Epithelial cell of proximal tubule (primary cell): Measurements from ENCODE around the gene MAPK8. TPM values are rescaled to one million over a fixed set of nuclear protein-coding genes. Genes with fewer than 3 reads are reported as not detected.
"Not testable (repeated sequence)": the region's sequence is repeated elsewhere in the genome, so short reads cannot be mapped to it uniquely, and the experiment has no call there.

Source experiments
- DNase-seq: peaks from one replicate; pipeline ENCODE4 v3.0.0-alpha.2; 2011; ENCODE audit warnings: low read depth
- H3K4me3 ChIP-seq: 2 replicates; pipeline ENCODE4 v1.5.1; 2011; ENCODE audit warnings: low read depth, mild to moderate bottlenecking, low read length
- total RNA-seq: library from RNA; depleted of rRNA; stranded (reverse); fragments of >200 nt; gene quantifications from 2 replicates; pipeline ENCODE4 v1.2.3, GENCODE V29; 2015
- TF ChIP-seq, protein P1 (sequence below): conservative IDR thresholded peaks from 2 replicates; pipeline ENCODE4 v1.5.1; 2012; ENCODE audit warnings: low read depth, mild to moderate bottlenecking, low read length

Gene MAPK8
- total RNA-seq, 1 donor from 2014 or later = 59.4 TPM

DNA sequence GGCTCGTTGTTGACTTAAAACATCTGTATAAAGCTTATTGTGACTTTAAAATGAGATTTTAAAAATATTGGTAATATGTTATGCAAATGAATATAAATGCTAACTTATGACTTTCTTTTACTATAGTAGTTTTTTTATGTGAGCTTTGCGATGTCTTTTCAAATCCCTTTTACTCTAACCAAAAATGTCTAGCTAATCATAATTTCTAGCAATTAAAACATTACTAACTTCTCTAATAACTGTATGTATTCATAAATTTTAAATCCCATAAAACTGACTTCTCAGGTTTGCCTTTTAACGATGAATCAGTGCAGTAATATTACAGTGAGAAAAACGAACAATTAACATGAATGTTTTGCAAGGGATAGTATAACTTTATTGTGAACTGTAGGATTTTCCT lies 113.2 kb downstream of the MAPK8 start:
- H3K4me3 ChIP-seq = no peak overlapping the region
- TF ChIP-seq, protein P1, sequence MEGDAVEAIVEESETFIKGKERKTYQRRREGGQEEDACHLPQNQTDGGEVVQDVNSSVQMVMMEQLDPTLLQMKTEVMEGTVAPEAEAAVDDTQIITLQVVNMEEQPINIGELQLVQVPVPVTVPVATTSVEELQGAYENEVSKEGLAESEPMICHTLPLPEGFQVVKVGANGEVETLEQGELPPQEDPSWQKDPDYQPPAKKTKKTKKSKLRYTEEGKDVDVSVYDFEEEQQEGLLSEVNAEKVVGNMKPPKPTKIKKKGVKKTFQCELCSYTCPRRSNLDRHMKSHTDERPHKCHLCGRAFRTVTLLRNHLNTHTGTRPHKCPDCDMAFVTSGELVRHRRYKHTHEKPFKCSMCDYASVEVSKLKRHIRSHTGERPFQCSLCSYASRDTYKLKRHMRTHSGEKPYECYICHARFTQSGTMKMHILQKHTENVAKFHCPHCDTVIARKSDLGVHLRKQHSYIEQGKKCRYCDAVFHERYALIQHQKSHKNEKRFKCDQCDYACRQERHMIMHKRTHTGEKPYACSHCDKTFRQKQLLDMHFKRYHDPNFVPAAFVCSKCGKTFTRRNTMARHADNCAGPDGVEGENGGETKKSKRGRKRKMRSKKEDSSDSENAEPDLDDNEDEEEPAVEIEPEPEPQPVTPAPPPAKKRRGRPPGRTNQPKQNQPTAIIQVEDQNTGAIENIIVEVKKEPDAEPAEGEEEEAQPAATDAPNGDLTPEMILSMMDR = no peak
- no peak for DNase-seq

DNA sequence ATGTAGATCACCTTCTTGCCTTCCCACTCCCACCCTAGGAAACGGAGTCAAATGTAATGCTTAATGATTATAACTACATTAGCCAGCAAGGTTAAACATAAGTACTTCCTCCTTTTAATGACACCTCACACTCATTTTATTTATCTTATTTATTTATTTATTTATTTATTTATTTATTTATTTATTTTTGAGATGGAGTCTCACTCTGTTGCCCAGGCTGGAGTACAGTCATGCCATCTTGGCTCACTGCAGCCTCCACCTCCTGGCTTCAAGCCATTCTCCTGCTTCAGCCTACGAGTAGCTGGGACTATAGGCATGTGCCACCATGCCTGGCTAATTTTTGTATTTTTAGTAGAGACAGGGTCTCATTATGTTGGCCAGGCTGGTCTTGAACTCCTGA lies 115.4 kb downstream of the MAPK8 start:
- H3K4me3 ChIP-seq, DNase-seq: not testable (repeated sequence)

DNA sequence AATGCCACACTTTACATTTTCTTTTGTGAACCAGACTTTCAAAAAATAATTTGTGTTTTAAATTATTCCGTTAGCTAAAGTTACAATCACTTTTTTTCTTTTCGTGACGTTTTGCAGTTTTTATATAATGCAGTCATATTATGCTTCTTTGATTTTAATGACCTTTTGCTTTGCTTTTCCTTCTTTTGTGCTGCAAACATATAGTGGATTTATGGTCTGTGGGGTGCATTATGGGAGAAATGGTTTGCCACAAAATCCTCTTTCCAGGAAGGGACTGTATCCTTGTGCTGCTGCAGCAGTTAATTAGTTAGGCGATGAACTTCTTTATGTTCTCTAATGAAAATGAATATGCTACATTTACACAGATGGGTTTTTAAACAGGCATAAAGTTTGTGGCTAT lies 117.4 kb downstream of the MAPK8 start:
- TF ChIP-seq, protein P1 = no peak
- no peak for DNase-seq
- no peak overlapping the region for H3K4me3 ChIP-seq

DNA sequence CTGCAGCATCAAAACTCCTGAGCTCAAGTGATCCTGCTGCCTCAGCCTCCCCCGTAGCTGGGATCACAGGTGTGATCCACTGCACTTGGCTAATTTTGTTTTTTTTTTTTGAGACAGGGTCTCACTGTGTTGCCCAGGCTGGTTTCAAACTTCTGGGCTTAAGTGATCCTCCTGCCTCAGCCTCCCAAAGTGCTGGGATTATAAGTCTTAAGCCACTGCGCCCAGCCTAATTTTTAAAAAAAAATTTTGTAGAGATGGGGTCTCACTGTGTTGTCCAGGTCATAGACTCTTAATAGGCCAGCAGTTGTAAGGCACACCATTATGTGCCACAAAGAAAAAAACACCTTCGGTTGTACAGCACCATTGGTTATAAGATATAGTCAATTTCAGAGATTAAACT lies 122.4 kb downstream of the MAPK8 start:
- TF ChIP-seq, protein P1 = no peak
- H3K4me3 ChIP-seq = no peak overlapping the region
- no peak for DNase-seq

DNA sequence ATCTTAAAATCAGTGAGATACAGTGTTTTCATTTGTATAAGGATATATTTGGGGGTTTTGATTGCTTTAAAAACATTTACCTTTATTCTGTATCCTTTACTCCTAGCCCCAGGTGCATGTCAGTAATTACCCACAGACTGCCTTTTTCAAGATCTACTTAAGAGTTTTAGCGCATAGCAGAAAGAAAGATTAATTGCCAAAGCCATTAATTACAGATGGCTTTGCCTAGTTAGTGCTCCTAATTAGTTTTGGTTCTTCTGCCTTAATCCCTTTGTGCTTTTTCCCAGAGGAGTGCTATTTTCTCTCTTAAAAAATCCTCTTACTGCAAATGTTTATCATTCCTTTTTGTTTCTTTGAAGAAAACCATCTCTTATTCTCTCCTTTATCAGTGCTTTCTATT lies 122.8 kb downstream of the MAPK8 start:
- no peak overlapping the region for H3K4me3 ChIP-seq
- DNase-seq = no peak
- TF ChIP-seq, protein P1 = no peak

DNA sequence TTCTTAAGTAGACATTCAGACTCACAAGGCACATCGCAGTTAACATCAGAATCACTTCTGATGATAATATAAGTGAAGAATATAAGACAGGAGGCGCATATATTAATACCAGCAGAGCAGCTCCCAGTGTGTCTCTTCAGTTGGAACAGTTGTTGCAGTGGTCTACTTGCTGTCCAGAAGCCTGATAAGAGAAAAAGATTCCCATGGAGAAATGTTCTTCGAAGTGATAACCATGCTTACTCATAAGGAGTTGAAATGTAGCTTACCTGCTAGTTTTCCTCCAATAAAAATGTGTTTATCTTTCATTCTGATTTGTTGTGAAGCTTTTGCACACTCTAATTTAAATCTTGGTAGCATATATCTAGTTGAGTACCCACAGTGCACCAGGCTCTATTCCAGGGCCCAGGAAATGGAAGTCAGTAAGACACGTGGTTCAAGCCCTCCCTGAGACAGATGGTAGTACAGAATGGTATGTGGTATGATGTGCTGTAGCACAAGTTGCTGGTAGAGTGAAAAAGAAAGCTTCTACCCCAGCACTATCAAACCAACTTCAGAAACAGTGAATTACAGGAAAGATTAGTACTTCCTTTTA lies 124.0 kb downstream of the MAPK8 start:
- DNase-seq = no peak
- no peak overlapping the region for H3K4me3 ChIP-seq
- TF ChIP-seq, protein P1 = no peak

DNA sequence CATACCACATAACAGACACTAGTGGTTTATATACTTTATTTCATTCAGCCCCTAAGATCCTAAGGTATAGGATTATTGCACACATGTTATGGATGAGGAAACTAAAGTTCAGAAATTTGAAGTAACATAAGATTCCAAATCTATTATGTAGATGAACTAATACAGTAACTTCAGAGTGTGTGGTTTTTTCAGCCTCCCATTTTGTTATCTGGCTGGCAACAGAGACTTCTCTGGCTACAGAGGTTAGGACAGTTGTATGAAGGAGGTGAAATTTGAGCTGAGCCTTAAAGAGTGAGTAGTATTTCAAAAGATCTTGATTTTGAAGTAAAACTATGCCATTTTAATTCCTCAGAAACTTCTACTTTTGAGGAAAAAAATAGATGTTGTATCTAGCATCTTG lies 125.4 kb downstream of the MAPK8 start:
- TF ChIP-seq, protein P1 = no peak
- no peak overlapping the region for H3K4me3 ChIP-seq
- DNase-seq = no peak
